ENCODE data around the gene RAB35.

DNA sequence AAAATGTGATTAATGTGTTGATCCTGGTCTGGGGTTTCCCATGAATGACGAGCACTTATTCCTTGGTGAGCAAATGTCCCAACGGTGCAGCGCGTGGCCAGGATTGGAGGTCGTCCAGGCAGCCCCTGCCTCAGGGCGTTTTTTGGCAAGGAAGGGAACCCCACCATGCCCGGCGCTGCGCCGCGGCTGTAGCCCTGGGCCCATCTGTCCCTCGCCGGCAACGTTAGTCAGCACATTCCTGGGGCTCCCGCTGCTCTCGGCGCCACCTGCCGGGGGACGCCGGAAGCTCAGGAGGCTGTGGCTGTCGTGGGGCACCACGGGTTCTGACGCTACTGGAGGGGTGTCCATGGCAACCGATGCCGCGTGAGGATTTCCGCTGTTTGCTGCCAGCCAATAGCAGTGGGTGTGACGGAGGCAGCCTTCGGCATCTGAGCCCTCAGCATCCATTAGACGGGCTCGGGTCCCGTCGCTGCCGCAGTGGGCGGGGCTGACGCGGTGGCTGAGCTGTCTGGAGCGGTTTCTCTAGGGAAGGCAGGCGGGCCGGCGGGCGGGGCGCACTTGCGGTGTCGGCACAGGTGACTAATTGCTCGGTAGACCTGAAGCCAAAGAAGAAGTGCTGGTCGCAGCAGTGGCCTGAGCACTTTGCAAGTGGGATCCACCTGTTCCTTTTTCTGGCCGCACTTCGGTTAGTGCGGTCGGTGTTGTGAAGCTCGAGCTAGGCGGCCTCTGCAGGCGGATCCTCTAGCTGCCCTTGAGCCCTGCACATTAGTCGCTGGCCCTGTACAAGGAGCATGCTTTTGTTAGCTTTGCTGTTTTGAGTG is 29.5 kb downstream of the RAB35 start:
- TF ChIP-seq CTCF (conservative IDR thresholded peaks at IDR 0.05) (peak; percentile 96), ZFX (IDR thresholded peaks at IDR 0.05) (no peak)

Data from C4-2B (cell line).